CMK (cell line): ENCODE results near the gene NLRP1.
"Not testable (repeated sequence)": the region's sequence is repeated elsewhere in the genome, so short reads cannot be mapped to it uniquely, and the experiment has no call there.

Source experiments
- DNase-seq: peaks from one replicate; pipeline ENCODE4 v3.0.0-alpha.2; 2010; ENCODE audit warnings: low read depth

The NLRP1 gene

GRCh38 chr17:5587438-5588032 lies 3.2 kb upstream of the NLRP1 start:
- no peak for DNase-seq

DNA sequence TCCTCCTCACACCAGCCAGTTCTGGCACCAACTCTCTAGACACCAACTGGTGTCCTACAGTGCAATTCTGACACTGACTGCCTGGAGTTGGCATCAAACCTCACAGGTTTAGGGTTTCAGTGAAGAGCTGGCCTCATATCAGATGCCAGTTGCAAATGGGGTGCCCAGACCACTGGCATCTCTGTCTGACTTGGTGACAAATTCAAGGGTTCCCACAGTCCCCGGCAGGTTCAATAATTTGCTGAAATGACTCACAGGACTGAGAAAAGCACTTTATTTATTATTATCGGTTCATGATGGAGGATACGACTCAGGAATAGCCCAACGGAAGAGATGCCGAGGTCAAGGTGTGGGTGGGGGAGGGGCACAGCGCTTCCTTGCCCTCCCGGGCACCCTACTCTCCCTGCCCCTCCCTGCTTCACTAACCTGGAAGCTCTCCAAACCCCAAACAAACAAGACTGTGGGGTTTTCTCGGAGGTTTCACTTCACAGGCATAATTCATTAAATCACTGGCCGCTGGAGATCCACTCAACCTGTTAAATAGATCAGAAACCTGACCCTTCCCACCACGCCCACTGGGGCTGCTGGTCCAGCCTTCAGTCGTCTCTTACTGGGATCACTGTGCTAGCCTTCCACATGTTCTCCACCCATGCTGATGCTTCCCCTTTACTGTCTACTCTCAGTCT lies 1.7 kb upstream of the NLRP1 start:
- no peak for DNase-seq

DNA sequence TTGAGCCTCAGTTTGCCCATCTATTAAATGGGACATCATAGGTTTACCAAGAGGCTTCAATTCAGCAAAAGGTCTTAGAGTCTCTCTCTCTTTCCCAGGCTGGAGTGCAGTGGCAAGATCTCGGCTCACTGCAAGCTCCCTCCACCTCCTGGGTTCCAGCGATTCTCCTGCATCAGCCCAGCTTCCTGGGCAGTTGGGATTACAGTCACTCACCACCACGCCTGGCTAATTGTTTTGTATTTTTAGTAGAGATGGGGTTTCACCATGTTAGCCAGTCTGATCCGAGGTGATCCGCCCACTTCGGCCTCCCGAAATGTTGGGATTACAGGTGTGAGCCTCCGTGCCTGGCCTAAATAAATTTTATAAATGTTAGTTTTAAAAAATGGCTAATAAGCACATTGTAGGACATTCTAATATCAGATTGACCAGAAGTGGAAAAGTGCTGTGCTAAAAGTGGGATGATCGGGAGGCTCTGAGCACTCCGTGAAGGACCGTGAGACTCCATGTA lies 1.0 kb upstream of the NLRP1 start:
- no peak for DNase-seq

GRCh38 chr17:5583426-5584382 lies 605 bp downstream of the NLRP1 start:
- DNase-seq = no peak

- DNase-seq = no peak
Observed at GRCh38 chr17:5582209-5583185, 1.8 kb downstream of the NLRP1 start.

GRCh38 chr17:5581655-5582054 lies 2.7 kb downstream of the NLRP1 start:
- no peak for DNase-seq

- DNase-seq = no peak
Observed at GRCh38 chr17:5580969-5581368, 3.3 kb downstream of the NLRP1 start.

DNA sequence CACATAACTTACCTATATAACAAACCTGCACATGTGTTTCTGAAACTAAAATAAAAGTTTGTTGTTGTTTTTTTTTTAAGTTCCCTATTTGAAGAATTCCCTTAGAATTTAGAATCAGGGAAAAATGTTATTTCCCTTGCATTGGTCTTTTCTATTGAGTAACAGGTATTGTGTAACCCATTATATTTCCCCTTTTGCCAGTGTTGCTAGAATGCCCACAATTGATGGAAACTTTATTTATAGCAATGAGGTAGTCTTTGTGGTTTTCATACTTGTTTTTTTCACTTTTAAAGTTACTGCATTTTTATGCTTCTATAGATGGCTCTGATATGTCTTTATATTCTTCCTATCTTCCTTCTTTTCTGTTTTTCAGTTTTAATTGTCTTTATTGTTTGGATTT lies 3.9 kb downstream of the NLRP1 start:
- no peak for DNase-seq

DNA sequence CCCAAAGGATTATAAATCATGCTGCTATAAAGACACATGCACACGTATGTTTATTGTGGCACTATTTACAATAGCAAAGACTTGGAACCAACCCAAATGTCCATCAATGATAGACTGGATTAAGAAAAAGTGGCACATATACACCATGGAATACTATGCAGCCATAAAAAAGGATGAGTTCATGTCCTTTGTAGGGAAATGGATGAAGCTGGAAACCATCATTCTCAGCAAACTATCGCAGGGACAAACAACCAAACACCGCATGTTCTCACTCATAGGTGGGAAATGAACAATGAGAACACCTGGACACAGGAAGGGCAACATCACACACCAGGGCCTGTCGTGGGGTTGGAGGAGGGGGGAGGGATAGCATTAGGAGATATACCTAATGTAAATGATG lies 5.5 kb downstream of the NLRP1 start:
- DNase-seq = not testable (repeated sequence)

GRCh38 chr17:5573017-5573416 lies 11.3 kb downstream of the NLRP1 start:
- not testable (repeated sequence) for DNase-seq

GRCh38 chr17:5571281-5571680 lies 13.0 kb downstream of the NLRP1 start:
- no peak for DNase-seq

DNA sequence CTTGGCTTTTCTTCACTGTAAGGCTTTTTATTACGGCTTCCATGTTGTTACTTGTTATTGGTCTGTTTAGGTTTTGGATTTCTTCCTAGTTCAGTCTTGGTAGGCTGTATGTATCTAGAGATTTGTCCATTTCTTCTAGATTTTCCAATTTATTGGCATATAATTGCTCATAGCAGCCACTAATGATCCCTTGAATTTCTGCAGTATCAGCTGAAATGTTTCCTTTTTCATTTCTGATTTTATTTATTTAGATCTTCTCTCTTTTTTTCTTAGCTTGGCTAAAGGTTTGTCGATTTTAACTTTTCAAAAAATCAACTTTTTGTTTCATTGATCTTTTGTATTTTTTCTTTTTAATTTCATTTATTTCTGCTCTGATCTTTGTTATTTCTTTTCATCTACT lies 18.5 kb downstream of the NLRP1 start:
- no peak for DNase-seq

DNA sequence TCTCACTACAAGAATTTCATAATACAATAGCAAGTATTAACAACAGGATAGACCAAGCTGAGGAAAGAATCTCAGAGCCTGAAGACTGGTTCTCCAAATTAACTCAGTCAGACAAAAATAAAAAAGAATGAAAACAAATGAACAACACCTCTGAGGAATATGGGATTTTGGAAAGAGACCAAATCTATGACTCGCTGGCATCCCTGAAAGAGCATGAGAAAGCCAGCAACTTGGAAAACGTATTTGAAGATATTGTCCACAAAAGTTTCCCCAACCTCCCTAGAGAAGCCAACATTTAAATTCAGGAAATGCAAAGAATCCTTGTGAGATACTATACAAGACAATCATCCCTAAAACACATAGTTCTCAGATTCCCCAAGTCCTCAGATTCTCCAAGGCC lies 20.9 kb downstream of the NLRP1 start:
- no peak for DNase-seq

DNA sequence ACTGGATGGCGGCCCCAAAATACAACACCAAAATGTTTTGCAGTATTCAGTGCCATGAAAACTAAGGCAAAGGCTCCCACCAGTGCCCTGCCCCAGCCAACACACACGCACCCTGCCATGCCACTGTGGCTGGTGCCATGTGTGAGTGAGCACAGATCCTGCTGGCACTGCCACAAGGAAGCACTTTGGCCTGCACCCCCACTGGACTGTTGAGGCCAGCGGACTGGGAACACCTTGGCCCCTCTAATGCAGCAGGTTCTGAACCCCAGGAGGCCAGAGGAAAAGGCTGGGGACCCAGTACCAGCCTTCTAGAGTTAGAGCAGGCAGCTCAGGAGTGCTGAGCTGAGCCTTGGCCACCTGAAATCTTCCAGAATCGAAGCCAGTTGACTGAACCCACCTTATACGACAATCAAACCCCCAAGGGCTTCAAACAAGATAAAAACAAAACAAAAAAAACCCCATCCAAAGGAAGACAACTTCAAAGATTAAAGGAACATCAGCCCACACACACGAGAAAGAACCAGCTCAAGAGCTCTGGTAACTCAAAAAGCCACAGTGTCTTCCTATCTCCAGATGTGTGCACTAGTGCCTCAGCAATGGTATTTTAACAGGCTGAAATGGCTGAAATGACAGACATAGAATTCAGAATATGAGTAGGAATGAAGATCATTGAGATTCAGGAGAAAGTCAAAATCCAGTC lies 21.5 kb downstream of the NLRP1 start:
- DNase-seq = no peak

DNA sequence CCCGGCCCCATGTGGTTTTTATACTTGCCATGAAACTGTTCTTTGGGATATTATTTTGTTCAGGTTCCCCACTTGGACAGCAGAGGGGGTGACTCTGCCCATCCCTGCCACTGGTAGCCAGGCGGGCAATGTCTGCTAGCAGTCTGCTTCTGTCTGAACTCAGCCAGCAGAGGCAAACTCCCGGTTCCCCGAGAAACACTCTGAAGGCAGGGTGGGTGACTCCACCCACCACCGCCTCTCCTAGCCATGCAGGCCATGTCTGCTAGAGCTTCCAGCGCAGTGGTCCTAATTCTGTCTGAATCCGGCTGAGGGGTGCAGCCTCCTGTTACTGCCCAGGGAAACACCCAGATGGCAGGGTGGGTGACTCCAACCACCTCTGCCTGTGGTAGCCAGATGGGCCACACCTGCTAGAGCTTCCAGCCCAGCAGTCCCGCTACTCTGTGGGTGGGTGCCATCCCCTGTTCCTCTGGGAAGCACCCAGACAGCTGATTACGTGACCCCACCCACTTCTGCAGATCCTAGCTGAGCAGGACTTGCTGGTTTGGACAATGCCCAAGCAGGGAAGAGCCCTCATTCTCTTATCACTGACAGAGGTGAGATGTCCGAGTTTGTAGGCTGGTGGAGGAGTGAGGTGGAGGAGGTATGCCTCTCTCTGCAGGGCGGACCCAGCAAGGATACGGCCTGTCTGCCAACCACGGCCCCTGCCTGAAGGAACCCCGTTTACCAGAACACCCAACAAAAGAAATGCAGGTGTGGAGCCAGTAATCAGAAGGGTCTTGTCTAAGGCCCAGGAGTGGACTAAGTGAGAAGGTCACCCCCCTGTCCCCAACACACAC lies 22.4 kb downstream of the NLRP1 start:
- DNase-seq = no peak

- no peak for DNase-seq
Observed at GRCh38 chr17:5560361-5560988, 23.8 kb downstream of the NLRP1 start.

- no peak for DNase-seq
Observed at GRCh38 chr17:5558815-5559785, 25.2 kb downstream of the NLRP1 start.

DNA sequence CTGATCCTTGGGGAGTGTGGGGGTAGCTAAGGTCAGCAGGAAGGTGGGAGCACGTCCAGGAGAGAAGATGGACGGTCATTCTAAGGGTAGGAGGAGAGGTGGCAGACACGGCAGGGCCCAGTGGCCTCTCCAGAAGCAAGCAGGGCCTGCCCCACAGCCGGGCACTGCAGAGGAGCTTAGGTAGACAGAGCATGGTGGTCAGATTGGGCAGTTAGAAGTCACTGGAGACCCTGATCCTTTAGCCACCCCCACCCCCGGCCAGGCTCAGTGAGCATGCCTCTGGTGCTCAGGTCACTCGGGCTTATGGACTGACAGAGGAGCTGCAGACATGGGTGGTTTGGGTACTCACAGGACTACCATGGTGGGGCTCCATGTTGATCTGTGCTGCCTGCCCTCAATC lies 26.3 kb downstream of the NLRP1 start:
- no peak for DNase-seq
